Lung (tissue), 12 donors: ENCODE data around the gene SLC15A3. TPM values are rescaled to one million over a fixed set of nuclear protein-coding genes. Genes with fewer than 3 reads are reported as not detected.

Experiments
- ATAC-seq: fragments of 200-7000 bp; cut with Tn5 transposase; one replicate; pipeline ENCODE4 v1.9.1; 2020; ENCODE audit warnings: moderate number of reproducible peaks; ENCODE audit not compliant: insufficient read depth, low FRiP score
- DNase-seq, 3 donors: peaks; one replicate each; pipeline ENCODE4 v3.0.0-alpha.2; 2013 to 2017
- H3K27ac ChIP-seq, 2 donors: one replicate each; pipeline ENCODE4 v1.5.1; 2013; ENCODE audit warnings: mild to moderate bottlenecking in 2 of 2, moderate library complexity in 2 of 2, control low read depth in 1 of 2, inconsistent platforms in 1 of 2, low read depth in 1 of 2, low read length in 1 of 2
- H3K27me3 ChIP-seq, 3 donors: one replicate each; pipeline ENCODE4 v1.5.1; 2013; ENCODE audit warnings: low read length in 2 of 3; ENCODE audit not compliant: control insufficient read depth in 3 of 3, insufficient read depth in 3 of 3
- H3K36me3 ChIP-seq, 4 donors: one replicate each; pipeline ENCODE4 v1.5.1; 2013; ENCODE audit warnings: low read length in 4 of 4, mild to moderate bottlenecking in 1 of 4, moderate library complexity in 1 of 4; ENCODE audit not compliant: control insufficient read depth in 4 of 4, insufficient read depth in 4 of 4
- H3K4me1 ChIP-seq, 5 donors: one replicate each; pipeline ENCODE4 v1.5.1; 2013; ENCODE audit warnings: low read length in 5 of 5, mild to moderate bottlenecking in 2 of 5, moderate library complexity in 1 of 5; ENCODE audit not compliant: control insufficient read depth in 5 of 5, insufficient read depth in 5 of 5
- H3K4me3 ChIP-seq: one replicate; pipeline ENCODE4 v1.5.1; 2013; ENCODE audit warnings: mild to moderate bottlenecking, control low read depth, moderate library complexity
- H3K9ac ChIP-seq, 2 donors: one replicate each; pipeline ENCODE4 v1.5.1; 2013; ENCODE audit warnings: low read length in 2 of 2, control low read depth in 1 of 2; ENCODE audit not compliant: insufficient read depth in 1 of 2
- H3K9me3 ChIP-seq, 4 donors: one replicate each; pipeline ENCODE4 v1.5.1; 2013; ENCODE audit warnings: low read length in 3 of 4, mild to moderate bottlenecking in 1 of 4, moderate library complexity in 1 of 4; ENCODE audit not compliant: control insufficient read depth in 4 of 4, insufficient read depth in 3 of 4
- CTCF ChIP-seq: IDR thresholded peaks from 2 replicates; pipeline ENCODE4 v1.5.1; 2012; ENCODE audit warnings: mild to moderate bottlenecking; ENCODE audit errors: control extremely low read depth, extremely low read depth
- WGBS, 2 donors: extraction: QIAGEN DNeasy Blood & Tissue Kit; methylation state at CpG; one replicate each; pipeline ENCODE4 v1.1.7; 2013; 5-methylcytosine and 5-hydroxymethylcytosine counted together
- polyA plus RNA-seq, 2 donors: library from polyadenylated mRNA; stranded (reverse); fragments of 200-250 nt; gene quantifications; one replicate each; pipeline ENCODE4 v1.2.1, GENCODE V29; 2013
- total RNA-seq, 2 donors: library from RNA; depleted of rRNA in 1 of 2; stranded (reverse); fragments of >200 nt in 1 of 2; gene quantifications; one replicate each; pipeline ENCODE4 v1.2.1, GENCODE V29; 2014 to 2021
- donor health status: control.
- donor health status: control.
- donor health status: Bipolar disorder and iron deficiency.
- donor health status: healthy.
- donor health status: DM: yes; HTN: yes; CAD: no.

Gene SLC15A3
- total and polyA plus RNA-seq, 4 donors, result 29.9 to 166 (median 98.6) TPM

GRCh38 chr11:60937144-60937527 lies 14.8 kb downstream of the SLC15A3 start:
- no peaks in the 10 kb centered on the region for H3K9me3 ChIP-seq
- no peak for ATAC-seq
- no peak for DNase-seq
- H3K36me3 ChIP-seq, result peaks cover 0 to 24% (median 4%) of the 10 kb centered on the region in 4 donors
- TF ChIP-seq CTCF, result no peak
- no peak overlapping the region for H3K4me3 ChIP-seq
- no peak overlapping the region for H3K9ac ChIP-seq
- H3K27me3 ChIP-seq, result no peaks in the 10 kb centered on the region
- peak overlapping the region; percentile 41 to 85 for H3K27ac ChIP-seq
- WGBS, 2 donors, result 67 to 83% methylated on average over 12 of the region's 12 CpGs
- H3K4me1 ChIP-seq, result peaks cover 0 to 16% (median 4%) of the 10 kb centered on the region in 5 donors

- no peak for TF ChIP-seq CTCF
- Histone ChIP-seq H3K27ac (peak overlapping the region; percentile 41 to 85), H3K9ac (no peak overlapping the region), H3K4me1 (peaks cover 0 to 14% (median 0%) of the 10 kb centered on the region in 5 donors), H3K9me3 (no peaks in the 10 kb centered on the region), H3K36me3 (peaks cover 0 to 20% (median 6%) of the 10 kb centered on the region in 4 donors), H3K4me3 (no peak overlapping the region), H3K27me3 (no peaks in the 10 kb centered on the region)
- DNase-seq (no peak), ATAC-seq (no peak)
- 86 to 88% methylated on average over 17 to 18 of the region's 18 CpGs for WGBS, 2 donors
These were observed 15.4 kb downstream of the SLC15A3 start for GRCh38 chr11:60936467-60937143.

- TF ChIP-seq CTCF, result no peak
- WGBS, 2 donors, result 91 to 92% methylated on average over 23 to 27 of the region's 27 CpGs
- H3K27ac ChIP-seq, result peak overlapping the region; percentile 20 to 41
- peaks cover 0 to 14% (median 7%) of the 10 kb centered on the region in 4 donors for H3K36me3 ChIP-seq
- DNase-seq, result no peak
- H3K27me3 ChIP-seq, result no peaks in the 10 kb centered on the region
- H3K4me3 ChIP-seq, result no peak overlapping the region
- H3K9me3 ChIP-seq, result no peaks in the 10 kb centered on the region
- no peak overlapping the region for H3K9ac ChIP-seq
- ATAC-seq, result no peak
- H3K4me1 ChIP-seq, result peaks cover 0 to 14% (median 0%) of the 10 kb centered on the region in 5 donors
These were observed 16.1 kb downstream of the SLC15A3 start for GRCh38 chr11:60935676-60936442.
